Motor neuron (in vitro differentiated cells): ENCODE results near the gene UNC5B. TPM values are rescaled to one million over a fixed set of nuclear protein-coding genes. Genes with fewer than 3 reads are reported as not detected.
A peak's percentile ranks its signal among the peaks of the same experiment; 100 is the strongest.

ENCODE experiments used
- ATAC-seq, 8 experiments: fragments of 200-7000 bp; cut with Tn5 transposase; replicated peaks in 6 of 8; 2 replicates each; pipeline ENCODE4 v1.8.0; 2021; ENCODE audit warnings: mild to moderate bottlenecking in 8 of 8, moderate library complexity in 8 of 8
- H3K27ac ChIP-seq, 2 donors: fragments of 250-450 bp; sonication (Bioruptor Pico); 2 replicates each; pipeline ENCODE4 v1.9.0; 2021; ENCODE audit warnings: antibody characterized with exemption in 2 of 2, mild to moderate bottlenecking in 2 of 2, moderate library complexity in 1 of 2
- H3K4me1 ChIP-seq, 2 donors: fragments of 250-450 bp; sonication (Bioruptor Pico); replicated peaks in 1 of 2; 2 replicates each; pipeline ENCODE4 v1.6.1; 2021; ENCODE audit warnings: antibody characterized with exemption in 2 of 2, mild to moderate bottlenecking in 2 of 2, moderate library complexity in 1 of 2
- H3K4me3 ChIP-seq, 5 donors: fragments of 250-450 bp; sonication (Bioruptor Pico); 2 replicates each; pipeline ENCODE4 v1.9.0; 2021; ENCODE audit warnings: antibody characterized with exemption in 5 of 5, mild to moderate bottlenecking in 5 of 5, moderate library complexity in 4 of 5
- WGBS, 10 experiments: fragments of 450-650 bp; shearing (Covaris generic); methylation state at CpG; one replicate each; pipeline ENCODE4 v1.0.0; 2022; 5-methylcytosine and 5-hydroxymethylcytosine counted together
- in situ Hi-C, 9 experiments: fragments of 400-800 bp; cut with MboI; loops; one replicate each; pipeline ENCODE4 v1.15.0; 2021; ENCODE audit warnings: low sequenced_read_pairs in 9 of 9, low pct_unique_long_range_greater_than_20kb in 2 of 9; ENCODE audit not compliant: unreplicated experiment in 9 of 9
- total RNA-seq, 8 experiments: library from RNA; unstranded; fragments of 300-600 nt; gene quantifications; 2 replicates each; pipeline versions ENCODE4 v1.2.3 to v1.2.4, GENCODE V29; 2022

UNC5B gene
- total RNA-seq = 10 to 100 TPM in 6 of 8 experiments, 1 to 10 TPM in 2; 1.4 to 53.5 (median 18.2) TPM

- peak within 1 kb of the TSS; percentile 63 to 74 for H3K27ac ChIP-seq
- peaks cover 34 to 41% of the 10 kb centered on the region in 2 donors for H3K4me1 ChIP-seq
- in situ Hi-C loops = loop anchor here in 4 of 9 experiments (10.0 to 25.0 kb wide), 2 partner anchors 275 to 288 kb away; no protein-coding TSS in a partner anchor
- H3K4me3 ChIP-seq = peak within 1 kb of the TSS; percentile 59 to 72 (median 64)
- ATAC-seq = peak; percentile 71 to 94 (median 90)
- 8% methylated on average over 5 of the region's 109 CpGs; no CpG with 5 or more reads in 9 of the 10 experiments for WGBS, 10 experiments
Measured at GRCh38 chr10:71212318-71213126, at the start of gene UNC5B. Gene UNC5B, plus strand, starts transcription at chr10:71212570. Its CDS starts 416 bp downstream, at chr10:71212986.

GRCh38 chr10:71173466-71173865, 38.9 kb upstream of the UNC5B start:
- Histone ChIP-seq H3K4me3 (no peak overlapping the region), H3K4me1 (no peaks in the 10 kb centered on the region), H3K27ac (no peak overlapping the region)
- in situ Hi-C loops = no loop called here
- ATAC-seq = no peak

- no peak overlapping the region for H3K27ac ChIP-seq
- in situ Hi-C loops = loop anchor here in 1 of 9 experiments (25.0 kb wide), 1 partner anchor 264 kb away; no protein-coding TSS in a partner anchor
- H3K4me3 ChIP-seq = no peak overlapping the region
- 14 to 89% (median 67%) methylated on average over 1 to 2 of the region's 2 CpGs; no CpG with 5 or more reads in 2 of the 10 experiments for WGBS, 10 experiments
- ATAC-seq = no peak
- no peaks in the 10 kb centered on the region for H3K4me1 ChIP-seq
Measured at GRCh38 chr10:71176661-71177060, 35.7 kb upstream of the UNC5B start.

GRCh38 chr10:71177651-71178199, 34.6 kb upstream of the UNC5B start:
- no peak overlapping the region for H3K4me3 ChIP-seq
- H3K27ac ChIP-seq = no peak overlapping the region
- H3K4me1 ChIP-seq = no peaks in the 10 kb centered on the region
- ATAC-seq = peak in 1 of 8 experiments; percentile 29
- in situ Hi-C loops = loop anchor here in 1 of 9 experiments (25.0 kb wide), 1 partner anchor 265 kb away; no protein-coding TSS in a partner anchor
- 0 to 71% (median 20%) methylated on average over 1 to 2 of the region's 4 CpGs; no CpG with 5 or more reads in 6 of the 10 experiments for WGBS, 10 experiments

GRCh38 chr10:71178880-71179279, 33.5 kb upstream of the UNC5B start:
- ATAC-seq = no peak
- H3K27ac ChIP-seq = no peak overlapping the region
- H3K4me1 ChIP-seq = no peaks in the 10 kb centered on the region
- no peak overlapping the region for H3K4me3 ChIP-seq
- 80 to 100% methylated on average over 1 to 2 of the region's 3 CpGs; no CpG with 5 or more reads in 8 of the 10 experiments for WGBS, 10 experiments
- in situ Hi-C loops = loop anchor here in 1 of 9 experiments (25.0 kb wide), 1 partner anchor 267 kb away; no protein-coding TSS in a partner anchor

GRCh38 chr10:71179382-71179781, 33.0 kb upstream of the UNC5B start:
- ATAC-seq = no peak
- 60 to 77% (median 73%) methylated on average over 1 to 3 of the region's 3 CpGs; no CpG with 5 or more reads in 7 of the 10 experiments for WGBS, 10 experiments
- no peaks in the 10 kb centered on the region for H3K4me1 ChIP-seq
- no peak overlapping the region for H3K4me3 ChIP-seq
- no peak overlapping the region for H3K27ac ChIP-seq
- in situ Hi-C loops = loop anchor here in 1 of 9 experiments (25.0 kb wide), 1 partner anchor 267 kb away; no protein-coding TSS in a partner anchor

GRCh38 chr10:71184421-71184820, 27.9 kb upstream of the UNC5B start:
- no peak overlapping the region for H3K27ac ChIP-seq
- H3K4me1 ChIP-seq = no peaks in the 10 kb centered on the region
- no peak overlapping the region for H3K4me3 ChIP-seq
- WGBS, 10 experiments = 76 to 90% (median 80%) methylated on average over 2 to 4 of the region's 6 CpGs; no CpG with 5 or more reads in 7 of the 10 experiments
- in situ Hi-C loops = loop anchor here in 1 of 9 experiments (25.0 kb wide), 1 partner anchor 272 kb away; no protein-coding TSS in a partner anchor
- no peak for ATAC-seq

- in situ Hi-C loops = loop anchor here in 1 of 9 experiments (25.0 kb wide), 1 partner anchor 273 kb away; no protein-coding TSS in a partner anchor
- 0 to 100% (median 60%) methylated on average over 1 to 4 of the region's 4 CpGs; no CpG with 5 or more reads in 2 of the 10 experiments for WGBS, 10 experiments
- Histone ChIP-seq H3K4me1 (no peaks in the 10 kb centered on the region), H3K4me3 (no peak overlapping the region), H3K27ac (no peak overlapping the region)
- ATAC-seq = no peak
Measured at GRCh38 chr10:71185209-71185608, 27.2 kb upstream of the UNC5B start.

GRCh38 chr10:71187197-71187596, 25.2 kb upstream of the UNC5B start:
- no peak overlapping the region for H3K4me3 ChIP-seq
- ATAC-seq = no peak
- no peak overlapping the region for H3K27ac ChIP-seq
- peaks cover 0 to 3% of the 10 kb centered on the region in 2 donors for H3K4me1 ChIP-seq
- WGBS, 10 experiments = 0 to 100% (median 80%) methylated on average over 1 to 9 of the region's 11 CpGs; no CpG with 5 or more reads in 1 of the 10 experiments
- in situ Hi-C loops = loop anchor here in 1 of 9 experiments (25.0 kb wide), 1 partner anchor 275 kb away; no protein-coding TSS in a partner anchor

- H3K4me1 ChIP-seq = peaks cover 0 to 3% of the 10 kb centered on the region in 2 donors
- WGBS, 10 experiments = 14 to 100% (median 67%) methylated on average over 2 to 3 of the region's 3 CpGs; no CpG with 5 or more reads in 1 of the 10 experiments
- in situ Hi-C loops = loop anchor here in 1 of 9 experiments (25.0 kb wide), 1 partner anchor 275 kb away; no protein-coding TSS in a partner anchor
- no peak for ATAC-seq
- H3K27ac ChIP-seq = no peak overlapping the region
- H3K4me3 ChIP-seq = no peak overlapping the region
Measured at GRCh38 chr10:71187600-71187999, 24.8 kb upstream of the UNC5B start.

GRCh38 chr10:71188201-71188600, 24.2 kb upstream of the UNC5B start:
- Histone ChIP-seq H3K4me1 (peaks cover 0 to 3% of the 10 kb centered on the region in 2 donors), H3K4me3 (no peak overlapping the region), H3K27ac (no peak overlapping the region)
- 33 to 100% methylated on average over 1 of the region's 1 CpG; no CpG with 5 or more reads in 8 of the 10 experiments for WGBS, 10 experiments
- no peak for ATAC-seq
- in situ Hi-C loops = loop anchor here in 1 of 9 experiments (25.0 kb wide), 1 partner anchor 276 kb away; no protein-coding TSS in a partner anchor

- Histone ChIP-seq H3K4me1 (peaks cover 0 to 3% of the 10 kb centered on the region in 2 donors), H3K27ac (no peak overlapping the region), H3K4me3 (no peak overlapping the region)
- no peak for ATAC-seq
- WGBS, 10 experiments = 20 to 93% (median 87%) methylated on average over 1 to 4 of the region's 4 CpGs; no CpG with 5 or more reads in 5 of the 10 experiments
- in situ Hi-C loops = loop anchor here in 1 of 9 experiments (25.0 kb wide), 1 partner anchor 279 kb away; no protein-coding TSS in a partner anchor
Measured at GRCh38 chr10:71191019-71191418, 21.4 kb upstream of the UNC5B start.
